Hematopoietic multipotent progenitor cell (in vitro differentiated cells): ENCODE data around the gene ALDOB. TPM values are rescaled to one million over a fixed set of nuclear protein-coding genes. Genes with fewer than 3 reads are reported as not detected.

Experiments
- DNase-seq, 3 donors: peaks; one replicate each; pipeline ENCODE4 v3.0.0-alpha.2; 2011 to 2015; ENCODE audit warnings: low read depth in 2 of 3, low spot score in 2 of 3
- total RNA-seq: library from RNA; depleted of rRNA; stranded (reverse); fragments of >200 nt; gene quantifications from one replicate; pipeline ENCODE4 v1.2.3, GENCODE V29; 2012

Gene ALDOB
- total RNA-seq, result not detected

DNA sequence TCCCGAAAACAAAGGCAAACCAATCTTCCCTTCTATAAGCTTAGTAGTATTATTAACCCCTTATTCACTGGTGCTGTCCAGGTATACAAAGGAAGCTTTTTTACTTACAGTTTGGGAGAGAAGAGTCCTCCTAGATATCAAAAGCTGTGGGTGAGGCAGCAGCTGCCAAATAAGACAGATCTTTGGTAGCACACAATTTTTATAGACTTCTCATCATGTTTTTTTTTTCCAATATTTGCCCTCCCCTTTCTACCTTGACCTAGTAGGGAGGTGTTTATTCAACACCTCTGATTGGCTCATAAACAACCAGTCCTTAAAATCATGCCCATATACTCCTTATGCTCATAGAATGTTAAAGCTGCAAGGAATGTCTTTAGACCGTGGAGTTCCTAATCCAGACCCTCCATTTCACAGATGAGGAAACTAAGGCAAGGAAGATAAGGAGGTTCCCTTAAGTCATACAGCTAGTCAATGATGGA lies at the start of gene ALDOB:
ALDOB (minus strand) TSS at position 174 of the 479 bp plus-strand sequence. CDS start 4,887 bp downstream, outside the sequence.
- DNase-seq, result no peak

DNA sequence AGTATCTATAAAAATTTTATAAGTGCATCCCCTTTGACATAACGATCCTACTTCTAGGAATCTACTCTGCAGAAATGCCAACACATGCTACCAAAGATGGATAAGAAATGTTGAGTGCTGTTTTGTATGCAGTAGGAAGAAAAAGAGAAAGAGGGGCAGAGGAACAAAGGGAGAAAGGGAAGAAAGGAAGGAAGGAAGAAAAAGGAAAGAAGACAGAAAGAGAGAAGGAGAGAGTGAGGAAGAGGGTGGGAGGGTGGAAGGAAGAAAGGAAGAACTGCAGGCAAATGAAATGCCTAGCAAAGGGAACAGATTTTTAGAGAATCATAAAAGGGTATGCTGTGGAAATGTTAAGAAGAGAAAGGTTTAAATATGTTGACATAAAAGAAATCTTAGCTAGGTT lies 48.5 kb upstream of the ALDOB start:
- DNase-seq, result no peak

DNA sequence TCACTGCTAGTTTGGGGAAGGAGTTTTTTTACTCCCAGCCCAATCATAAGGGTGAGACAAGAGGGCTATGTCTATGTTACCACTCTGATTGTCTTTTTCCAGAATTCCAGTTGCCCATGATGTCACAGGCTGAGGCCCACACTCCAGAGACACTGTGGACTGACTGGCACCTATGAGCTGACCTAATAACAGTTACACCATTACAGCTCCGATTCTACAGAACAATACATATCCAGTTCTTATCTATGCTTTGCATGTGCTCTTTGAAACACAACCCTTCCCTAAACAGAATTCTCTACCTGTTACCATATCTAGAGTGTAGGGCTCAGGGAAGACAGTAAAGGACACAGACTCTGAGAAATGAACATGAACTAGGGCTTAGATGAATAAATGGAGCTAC lies 45.7 kb upstream of the ALDOB start:
- no peak for DNase-seq

DNA sequence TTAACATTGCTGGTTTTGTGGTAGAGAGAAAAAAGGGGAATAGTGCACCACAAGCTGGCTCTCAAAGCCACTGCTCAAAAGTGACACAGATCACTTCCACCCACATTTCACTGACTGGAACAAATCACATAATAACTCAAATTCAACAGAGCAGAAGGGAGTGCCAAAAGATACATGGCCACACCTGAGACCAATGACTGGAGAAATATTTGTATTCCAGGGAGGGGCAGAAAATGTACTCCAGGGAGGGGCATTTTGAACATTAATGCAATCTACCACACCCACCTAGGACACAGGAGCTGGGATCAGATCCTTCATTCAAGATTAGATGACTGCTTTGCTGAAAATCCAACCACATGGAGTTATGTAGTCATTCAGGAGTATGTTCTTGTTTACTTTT lies 44.8 kb upstream of the ALDOB start:
- no peak for DNase-seq

DNA sequence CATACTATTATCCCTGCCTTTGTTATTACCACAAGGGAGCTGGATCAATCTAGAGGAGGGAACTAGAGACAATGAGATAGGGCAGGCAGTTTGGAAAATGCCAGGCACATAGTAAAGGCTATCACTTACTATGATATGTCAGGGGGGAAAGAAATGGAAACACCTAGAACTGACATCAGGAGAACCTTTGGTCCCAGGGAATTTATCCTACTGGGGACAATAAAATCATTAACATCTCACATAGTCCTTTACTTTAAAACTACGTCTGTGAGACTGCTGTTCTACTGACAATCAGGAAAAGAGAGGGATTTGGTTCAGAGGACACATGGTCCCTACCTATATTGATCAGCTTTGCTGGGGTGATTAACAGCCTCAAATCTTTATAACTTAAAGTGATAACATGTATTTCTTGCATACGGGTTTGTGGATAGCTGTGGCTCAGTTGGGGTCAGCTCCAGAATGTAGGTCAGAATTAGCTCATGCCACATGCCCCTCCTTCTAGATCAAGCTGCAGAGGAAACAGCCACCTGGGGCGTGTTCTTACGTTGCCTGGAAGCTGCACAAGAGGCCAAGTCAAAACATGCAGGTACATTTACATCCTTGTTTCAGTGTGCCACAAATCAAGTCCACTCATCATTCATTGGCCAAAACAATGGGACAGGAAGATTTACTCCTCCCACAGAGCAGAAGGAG lies 43.9 kb upstream of the ALDOB start:
- DNase-seq, result no peak

DNA sequence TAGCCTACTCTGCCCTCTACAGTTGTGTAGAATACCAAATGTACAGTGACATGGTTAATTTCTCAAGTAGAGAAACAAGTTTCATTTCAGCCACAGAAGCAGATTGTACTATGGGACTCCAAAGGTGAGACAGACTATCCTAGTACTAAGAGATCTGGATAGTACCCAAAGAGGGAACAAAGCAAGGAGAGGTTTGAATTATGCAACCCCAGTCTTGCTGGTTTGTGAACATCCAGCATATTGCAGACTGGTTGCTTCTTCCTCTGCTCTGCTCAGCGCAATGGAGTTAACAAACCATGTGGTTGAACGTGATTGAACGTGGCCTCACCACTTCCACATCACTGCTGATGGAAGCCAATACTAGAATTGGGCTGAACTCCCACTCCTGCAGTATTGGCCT lies 43.3 kb upstream of the ALDOB start:
- no peak for DNase-seq

DNA sequence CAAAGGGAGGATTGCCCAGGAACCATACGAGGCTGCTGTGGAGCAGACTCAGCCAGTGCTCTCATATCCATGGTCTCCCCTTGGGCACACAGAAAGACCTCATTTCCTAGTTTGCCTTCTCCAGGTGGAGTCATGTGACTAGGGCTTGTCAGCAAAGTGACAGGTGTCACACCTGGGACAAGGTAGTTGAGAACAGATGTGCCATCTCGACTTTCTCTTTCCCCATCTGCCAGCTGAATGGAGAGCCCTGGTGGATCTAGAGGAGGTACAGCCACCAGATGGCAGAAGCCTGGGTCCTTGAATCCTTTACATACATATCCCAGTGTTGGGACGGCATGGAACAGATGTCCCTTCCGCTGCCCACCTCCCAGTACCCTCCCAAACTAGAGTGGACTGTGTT lies 42.9 kb upstream of the ALDOB start:
- DNase-seq, result no peak

DNA sequence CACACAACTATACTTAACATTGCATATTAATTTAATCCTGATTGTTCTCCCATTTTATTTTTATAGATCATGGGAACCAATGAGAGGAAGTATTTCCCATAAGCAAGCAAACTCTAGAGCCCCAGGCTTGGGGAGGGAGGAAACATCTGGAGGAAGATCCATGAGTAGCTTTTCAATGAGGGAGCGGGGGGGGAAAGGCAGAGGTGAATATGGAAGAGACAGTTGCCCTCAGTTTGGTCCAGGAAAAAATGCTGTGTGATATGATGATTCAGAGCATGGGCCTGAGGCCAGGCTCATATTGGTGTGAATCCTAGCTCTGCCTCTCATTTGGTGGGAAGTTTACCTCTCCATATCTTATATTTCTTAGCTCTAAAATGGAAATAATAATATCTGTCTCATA lies 42.2 kb upstream of the ALDOB start:
- no peak for DNase-seq

DNA sequence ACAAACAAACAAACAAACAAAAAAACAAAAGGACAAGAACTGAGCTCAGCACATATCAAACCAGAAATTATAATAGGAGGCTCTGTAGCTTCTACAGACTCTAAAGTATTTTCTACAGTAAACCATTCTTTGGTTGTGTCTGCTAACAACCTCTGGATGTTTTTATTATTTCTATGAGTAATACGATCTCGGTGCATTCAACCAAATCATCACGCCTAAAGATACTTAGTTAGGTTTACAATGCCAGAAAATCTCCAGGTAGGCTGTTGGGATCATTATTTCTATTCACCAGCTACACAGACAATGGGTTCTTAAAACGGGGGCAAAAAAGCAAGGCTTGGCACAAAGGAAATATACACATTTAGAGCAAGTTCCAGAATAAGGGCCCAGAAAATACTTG lies 41.6 kb upstream of the ALDOB start:
- no peak for DNase-seq

DNA sequence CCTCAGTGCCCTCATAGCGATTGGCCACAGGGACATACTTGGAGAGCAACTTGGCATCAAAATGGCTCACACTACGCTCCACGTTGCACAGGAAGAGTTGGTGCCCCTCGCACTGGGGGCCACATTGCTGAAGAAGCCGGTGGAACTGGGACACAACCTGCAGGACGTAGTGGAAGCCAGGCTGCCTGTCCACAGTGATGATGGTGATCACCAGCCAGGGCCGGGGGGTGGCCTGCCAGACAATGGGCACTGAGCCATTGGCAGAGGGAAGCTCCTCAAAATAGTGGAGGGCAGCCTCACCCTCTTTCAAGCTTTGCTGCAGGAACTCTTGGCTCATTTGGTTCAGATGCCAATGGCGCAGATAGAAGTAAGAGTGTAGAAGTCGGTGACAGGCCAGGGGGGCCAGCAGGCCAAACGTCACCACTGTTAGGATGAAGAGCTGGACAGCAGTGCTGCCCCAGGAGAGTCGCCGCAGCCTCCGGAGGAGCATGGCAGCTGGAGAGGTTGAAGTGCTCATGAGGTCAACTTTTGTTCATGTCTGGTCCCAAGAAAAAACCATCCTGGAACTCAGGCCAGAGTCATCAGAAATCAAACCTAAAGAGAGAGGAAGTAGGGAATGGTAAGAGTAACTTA lies 41.1 kb upstream of the ALDOB start:
- DNase-seq, result no peak

DNA sequence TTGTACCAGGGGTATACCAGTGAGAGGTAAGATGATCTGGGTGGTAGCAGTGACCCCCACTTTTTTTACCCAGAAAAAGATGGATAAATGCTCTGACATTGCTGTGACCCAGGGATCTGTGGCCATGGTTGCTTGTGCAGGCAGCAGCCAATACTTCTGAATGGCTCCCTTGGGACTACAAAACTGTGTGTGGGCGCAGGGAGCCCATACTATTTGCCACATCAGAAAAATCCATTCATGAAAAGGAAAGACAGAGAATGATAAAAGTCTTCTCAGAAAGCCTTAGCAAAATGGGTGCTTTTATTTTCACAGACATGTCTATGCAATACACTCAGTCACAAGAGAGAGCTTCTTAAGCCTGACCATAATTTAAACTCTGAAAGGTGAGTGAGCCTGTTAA lies 37.3 kb upstream of the ALDOB start:
- DNase-seq, result no peak

DNA sequence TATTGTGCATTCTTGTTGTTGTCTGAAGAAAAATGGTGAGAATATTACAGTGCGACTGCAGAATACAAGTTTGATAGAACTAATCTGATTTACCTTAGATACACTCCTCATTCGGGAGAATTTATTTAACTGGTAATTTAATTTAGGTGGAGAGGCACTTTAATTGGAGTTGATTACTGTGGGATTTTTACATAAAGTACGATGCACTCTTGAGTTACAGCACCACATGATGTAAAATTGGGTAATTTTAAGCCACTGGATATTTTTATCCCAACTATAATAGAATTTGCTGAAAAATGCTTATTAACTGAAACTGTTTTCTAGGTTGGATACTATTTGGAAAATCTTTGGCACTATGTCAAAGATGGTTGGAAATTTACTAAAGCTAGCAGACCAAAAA lies 35.4 kb upstream of the ALDOB start:
- no peak for DNase-seq

DNA sequence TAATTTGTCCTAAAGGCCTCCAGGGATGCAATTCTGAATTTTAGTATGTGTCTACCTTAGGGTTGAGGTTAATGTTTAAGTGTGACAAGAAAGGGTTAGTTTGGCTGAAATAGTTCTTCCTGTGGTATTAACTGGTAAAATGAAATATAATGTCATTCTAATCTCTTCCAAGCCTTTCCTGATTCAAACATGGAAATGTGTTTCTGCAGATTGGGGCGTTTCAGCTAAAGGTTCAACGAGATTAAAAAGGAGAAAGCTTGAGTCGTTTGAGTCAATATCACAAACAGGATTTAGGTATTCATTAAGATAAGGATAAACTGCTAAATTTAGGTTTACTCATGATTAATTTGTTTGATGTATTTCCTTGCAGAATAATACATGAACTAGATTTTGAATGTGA lies 34.4 kb upstream of the ALDOB start:
- DNase-seq, result peak in 1 of 3 donors; percentile 26

DNA sequence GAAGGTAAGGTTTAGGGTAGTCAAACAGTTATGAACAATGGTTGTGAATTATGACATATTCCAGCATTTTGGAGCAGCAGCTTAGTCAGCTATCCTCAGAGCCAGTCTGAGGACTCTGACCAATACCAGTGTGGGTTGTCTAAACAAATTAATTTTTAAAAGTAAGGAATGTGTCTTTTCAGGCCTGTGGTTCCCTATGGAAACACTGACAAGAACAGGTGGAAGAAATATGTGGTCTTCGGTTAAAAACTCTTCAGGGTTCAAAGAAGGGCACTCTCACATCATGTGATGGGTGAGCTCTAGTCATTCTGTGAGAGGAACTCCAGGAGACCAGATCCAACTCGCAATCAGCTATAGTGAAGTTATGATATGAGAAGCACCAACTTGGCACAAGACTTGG lies 33.5 kb upstream of the ALDOB start:
- no peak for DNase-seq

DNA sequence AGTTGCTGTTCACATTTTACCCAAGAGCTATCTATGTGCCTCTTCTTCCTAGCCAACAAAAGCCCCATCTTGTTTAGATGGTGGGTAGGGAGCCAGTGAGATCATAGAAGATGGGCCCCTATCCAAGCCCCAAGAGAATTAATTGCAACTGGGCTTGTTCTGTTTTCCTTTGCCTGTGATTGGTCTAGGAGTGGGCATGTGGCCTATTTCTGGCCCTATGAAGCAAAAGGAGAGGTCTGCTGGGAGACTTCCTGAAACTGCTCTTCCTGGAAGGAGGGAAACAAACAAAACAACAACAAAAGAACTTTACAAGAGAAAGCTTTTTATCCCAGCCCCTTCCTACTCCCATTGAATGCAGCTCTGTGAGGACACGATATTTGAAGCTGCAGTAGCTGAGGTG lies 32.5 kb upstream of the ALDOB start:
- DNase-seq, result no peak

DNA sequence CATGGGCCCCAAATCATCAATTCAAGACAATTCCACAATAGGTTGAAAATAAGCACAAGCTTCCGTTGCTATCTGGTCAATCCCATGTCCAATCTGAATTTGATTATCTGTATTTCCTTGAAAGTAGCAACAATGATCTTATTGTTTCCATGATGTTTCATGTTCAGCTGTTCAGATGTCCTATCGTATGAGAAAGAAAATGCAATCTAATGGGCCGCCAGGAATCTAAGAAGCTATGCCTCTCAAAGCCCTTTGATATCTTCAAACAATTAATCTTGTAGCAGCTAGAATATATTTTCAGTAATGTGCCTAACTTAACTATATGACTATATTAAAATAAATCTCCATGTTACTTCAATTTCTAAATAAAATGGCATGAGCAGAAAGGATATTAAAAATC lies 32.1 kb upstream of the ALDOB start:
- no peak for DNase-seq

DNA sequence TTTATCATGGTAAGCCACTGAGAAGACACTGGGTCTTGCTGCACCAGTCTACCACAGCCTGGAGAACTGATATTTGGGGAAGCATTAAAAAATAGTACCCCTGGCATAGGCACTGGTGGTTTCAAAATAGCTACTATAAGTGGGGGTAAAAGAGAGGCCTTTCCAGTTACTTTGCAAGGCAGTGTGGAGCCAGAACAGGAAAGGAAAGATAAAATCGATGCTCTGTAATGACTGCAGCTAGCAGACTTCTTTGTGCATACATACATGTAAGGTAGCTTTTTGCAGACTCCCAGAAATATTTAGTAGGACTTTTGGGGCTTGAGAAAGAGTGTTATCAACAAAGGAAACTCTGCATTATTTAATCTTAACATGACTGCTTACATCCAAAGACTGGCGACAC lies 31.3 kb upstream of the ALDOB start:
- DNase-seq, result no peak

DNA sequence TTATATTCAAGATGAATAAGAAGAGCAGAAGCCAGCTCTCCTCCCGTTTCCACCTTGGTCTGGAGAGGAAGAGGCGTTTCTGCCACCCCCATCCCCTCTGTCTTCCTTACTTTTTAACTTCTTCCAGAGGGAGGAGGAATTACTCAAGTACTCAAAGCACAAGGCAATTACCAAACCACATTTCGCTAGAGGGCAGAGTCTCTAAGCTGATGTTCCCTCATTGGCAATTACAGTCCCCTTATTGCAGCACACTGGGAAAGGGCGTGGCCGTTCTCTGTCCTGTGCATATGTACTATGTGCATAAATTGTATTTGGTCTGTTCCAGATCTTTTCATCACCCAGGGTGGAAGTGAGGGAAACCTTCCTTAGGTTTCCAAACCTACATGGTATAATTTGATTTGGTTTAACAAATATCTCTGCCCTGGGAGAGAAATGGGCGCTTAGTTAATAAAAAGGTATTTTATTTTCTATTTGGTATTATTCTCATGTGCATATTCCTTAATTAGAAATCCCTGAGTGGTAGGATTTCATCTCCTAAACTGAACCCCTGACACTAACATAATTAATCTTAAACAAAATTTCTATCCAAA lies 29.8 kb upstream of the ALDOB start:
- peak in 2 of 3 donors; percentile 26 to 51 for DNase-seq

DNA sequence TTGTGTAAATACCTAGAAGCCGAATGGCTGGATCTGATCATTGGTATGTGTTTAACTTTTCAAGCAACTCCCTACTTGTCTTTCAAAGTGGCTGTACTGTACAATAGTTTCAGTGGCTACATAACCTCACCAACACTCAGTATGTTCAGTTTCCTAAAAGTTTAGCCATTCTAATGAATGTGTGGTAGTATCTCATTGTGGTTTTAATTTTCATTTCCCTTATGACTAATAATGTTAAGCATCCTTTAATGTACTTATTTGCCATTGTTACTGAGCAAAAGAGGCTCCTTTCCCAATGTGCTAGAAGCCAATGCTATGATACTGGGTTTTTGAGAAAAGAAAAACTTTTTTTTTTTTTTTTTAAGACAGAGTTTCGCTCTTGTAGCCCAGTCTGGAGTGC lies 27.8 kb upstream of the ALDOB start:
- no peak for DNase-seq

DNA sequence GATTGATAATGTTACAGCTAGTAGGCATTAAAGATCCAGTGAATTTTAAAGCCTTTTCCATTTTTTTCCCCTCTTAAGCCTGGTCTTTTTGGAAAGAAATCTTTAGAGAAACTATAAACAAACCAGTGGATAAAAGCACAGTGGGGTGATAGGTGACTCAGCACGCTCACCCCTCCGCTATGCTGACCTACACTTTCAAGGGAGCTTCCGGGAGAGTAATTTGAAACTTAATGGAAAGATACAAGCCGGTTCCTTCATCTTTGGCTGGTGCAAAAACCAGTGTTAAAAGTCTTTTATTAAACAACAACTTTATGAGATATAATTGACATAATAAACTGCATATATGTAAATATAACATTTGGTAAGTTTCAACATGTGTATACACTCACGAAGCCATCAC lies 27.0 kb upstream of the ALDOB start:
- DNase-seq, result no peak

DNA sequence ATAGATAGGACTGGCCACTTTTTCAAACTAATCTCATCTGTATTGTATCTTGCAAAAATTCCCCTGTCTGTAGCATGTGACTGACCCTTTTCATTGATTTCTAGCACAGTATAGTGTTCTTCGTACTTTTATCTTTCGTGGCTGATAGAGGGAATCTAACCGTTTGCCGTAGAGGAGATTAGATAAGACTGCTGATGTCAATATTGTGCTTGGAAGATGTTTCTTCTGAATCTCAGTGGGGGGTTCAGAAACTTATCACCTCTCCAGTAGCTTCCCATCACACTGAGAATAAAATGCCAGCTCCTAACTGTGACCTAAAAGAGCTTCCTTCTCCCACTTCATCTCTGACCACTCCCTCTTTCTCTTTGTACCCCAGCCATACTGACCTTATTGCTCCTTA lies 25.4 kb upstream of the ALDOB start:
- DNase-seq, result no peak

DNA sequence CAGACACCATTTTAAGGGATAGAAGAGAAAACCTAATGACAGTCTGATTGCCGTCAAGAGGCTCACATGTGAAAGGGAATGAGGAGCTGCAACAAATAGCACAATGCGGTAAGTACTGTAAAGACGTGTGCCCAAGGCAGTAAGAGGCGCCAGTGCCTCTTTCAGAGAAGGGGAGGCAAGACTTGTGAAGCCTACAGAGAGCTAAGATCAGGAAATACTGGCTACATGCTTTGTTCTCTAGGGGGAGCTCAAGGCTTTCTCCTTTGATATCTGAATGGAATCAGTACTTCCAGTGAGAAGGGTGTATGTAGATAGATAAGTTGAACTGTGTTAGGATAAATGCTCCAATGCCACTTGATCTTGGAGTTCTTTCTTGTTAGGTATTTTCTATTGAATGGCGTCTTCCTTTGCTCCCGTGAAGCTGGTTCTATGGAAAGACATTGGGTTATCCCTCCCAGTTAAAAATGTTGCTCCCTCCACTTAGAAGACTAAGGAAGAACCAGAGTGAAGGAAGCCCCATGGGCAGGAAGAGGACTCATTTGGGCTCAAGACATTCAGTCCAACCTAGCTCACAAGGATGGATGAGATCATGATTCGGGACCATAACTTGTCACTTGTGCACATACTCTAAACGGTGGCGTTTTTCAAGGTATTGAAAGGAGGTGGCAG lies 23.5 kb upstream of the ALDOB start:
- DNase-seq, result peak in 2 of 3 donors; percentile 63 to 90
